ENCODE results near the gene SNHG17.
"Not testable (repeated sequence)": the region's sequence is repeated elsewhere in the genome, so short reads cannot be mapped to it uniquely, and the experiment has no call there.

Gene SNHG17

GRCh38 chr20:38421915-38422314 is 13.2 kb downstream of the SNHG17 start:
- no peak for DNase-seq (ENCODE audit: insufficient read length, low spot score)
- TF ChIP-seq PAX5 (IDR thresholded peaks at IDR 0.05; ENCODE audit: insufficient read depth, low read length, severe bottlenecking) (no peak), POLR2AphosphoS5 (IDR thresholded peaks at IDR 0.05; ENCODE audit: low read depth, low read length) (peak; percentile 66; the same call in 1 of the 2 replicates), POLR2A (IDR thresholded peaks at IDR 0.05; ENCODE audit: low read depth, low read length) (no peak; the same call in 1 of the 2 replicates), TAF1 (IDR thresholded peaks at IDR 0.05; ENCODE audit: low read depth, low read length) (no peak)
- no peak for FAIRE-seq

DNA sequence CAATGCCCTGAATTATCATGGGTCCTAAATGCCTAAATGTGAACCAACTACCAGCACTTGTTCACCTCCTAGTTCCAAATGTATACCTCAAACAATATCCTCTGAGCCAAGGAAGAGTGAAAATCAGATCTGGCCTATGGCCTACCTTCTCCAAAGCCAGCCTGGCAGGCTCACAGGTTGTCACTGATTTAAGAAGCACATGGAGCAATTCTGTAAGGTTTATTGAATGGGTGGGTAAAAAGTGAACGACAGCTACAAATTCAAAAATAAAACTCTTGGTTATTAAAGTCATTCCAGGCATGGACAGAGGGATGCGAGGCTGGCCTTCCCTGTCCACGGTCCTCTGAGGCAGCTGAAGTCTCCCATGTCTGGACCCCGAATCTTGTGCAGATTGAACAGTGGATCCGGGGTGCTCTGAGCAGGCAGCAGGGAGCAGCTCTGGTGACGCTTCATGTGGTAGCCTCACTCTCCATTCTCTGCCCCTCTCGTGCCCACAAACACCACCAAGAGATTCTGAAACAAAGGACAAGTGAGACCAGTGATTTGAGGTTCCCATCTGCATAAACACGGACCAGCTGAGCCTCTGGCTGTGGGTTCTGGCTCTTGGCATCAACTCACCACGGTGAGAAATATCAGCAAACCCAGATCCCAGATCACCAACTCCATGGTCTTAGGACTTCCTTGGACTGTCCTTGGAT is 14.6 kb downstream of the SNHG17 start:
- DNase-seq (ENCODE audit: insufficient read length, low spot score) (no peak), FAIRE-seq (no peak)
- no peak for TF ChIP-seq POLR2AphosphoS5 (IDR thresholded peaks at IDR 0.05; ENCODE audit: low read depth, low read length)
- TF ChIP-seq PAX5 (IDR thresholded peaks at IDR 0.05; ENCODE audit: insufficient read depth, low read length, severe bottlenecking), result no peak
- TF ChIP-seq POLR2A (IDR thresholded peaks at IDR 0.05; ENCODE audit: low read depth, low read length), result no peak
- no peak for TF ChIP-seq SPI1 (IDR thresholded peaks at IDR 0.05; ENCODE audit: low read depth, low read length)
- TF ChIP-seq TAF1 (IDR thresholded peaks at IDR 0.05; ENCODE audit: low read depth, low read length), result no peak
- no peak for TF ChIP-seq POU2F2 (IDR thresholded peaks at IDR 0.05; ENCODE audit: low read depth, low read length)

- DNase-seq (ENCODE audit: insufficient read length, low spot score), result no peak
- FAIRE-seq, result no peak
- TF ChIP-seq PAX5 (IDR thresholded peaks at IDR 0.05; ENCODE audit: insufficient read depth, low read length, severe bottlenecking) (no peak), POLR2AphosphoS5 (IDR thresholded peaks at IDR 0.05; ENCODE audit: low read depth, low read length) (peak; percentile 87), POLR2A (IDR thresholded peaks at IDR 0.05; ENCODE audit: low read depth, low read length) (peak; percentile 55)
These were observed 16.5 kb downstream of the SNHG17 start for GRCh38 chr20:38418509-38419204.

DNA sequence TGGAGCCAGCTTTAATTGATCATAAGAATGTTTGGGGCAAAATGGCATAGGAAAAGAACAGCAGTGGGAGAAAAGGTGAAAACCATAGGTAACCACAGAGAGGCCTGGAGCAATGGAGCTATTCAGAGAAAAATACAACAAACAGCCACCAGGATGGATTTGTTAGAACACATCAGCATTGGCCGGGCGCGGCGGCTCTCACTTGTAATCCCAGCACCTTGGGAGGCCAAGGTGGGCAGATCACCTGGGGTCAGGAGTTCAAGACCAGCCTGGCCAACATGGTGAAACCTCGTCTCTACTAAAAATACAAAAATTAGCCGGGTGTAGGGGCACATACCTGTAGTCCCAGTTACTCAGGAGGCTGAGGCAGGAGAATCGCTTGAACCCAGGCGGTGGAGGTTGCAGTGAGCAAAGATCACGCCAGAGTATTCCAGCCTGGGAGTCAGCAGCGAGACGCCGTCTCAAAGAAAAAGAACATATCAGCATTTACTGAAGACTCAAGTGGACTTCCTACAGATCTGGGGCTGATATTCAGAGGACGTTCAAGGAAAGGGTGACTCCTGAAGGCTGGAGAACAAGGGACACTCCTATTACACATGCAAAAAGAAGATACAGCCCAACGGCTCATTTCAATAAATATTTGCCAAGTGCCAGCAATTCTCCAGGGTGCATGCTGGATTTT is 20.2 kb downstream of the SNHG17 start:
- DNase-seq (ENCODE audit: insufficient read length, low spot score) (no peak), FAIRE-seq (no peak)
- TF ChIP-seq SPI1 (IDR thresholded peaks at IDR 0.05; ENCODE audit: low read depth, low read length) (no peak), TAF1 (IDR thresholded peaks at IDR 0.05; ENCODE audit: low read depth, low read length) (no peak), POU2F2 (IDR thresholded peaks at IDR 0.05; ENCODE audit: low read depth, low read length) (no peak), POLR2AphosphoS5 (IDR thresholded peaks at IDR 0.05; ENCODE audit: low read depth, low read length) (no peak), PAX5 (IDR thresholded peaks at IDR 0.05; ENCODE audit: insufficient read depth, low read length, severe bottlenecking) (no peak), POLR2A (IDR thresholded peaks at IDR 0.05; ENCODE audit: low read depth, low read length) (no peak)

- no peak for TF ChIP-seq PAX5 (IDR thresholded peaks at IDR 0.05; ENCODE audit: insufficient read depth, low read length, severe bottlenecking)
- no peak for TF ChIP-seq TAF1 (IDR thresholded peaks at IDR 0.05; ENCODE audit: low read depth, low read length)
- no peak for TF ChIP-seq POU2F2 (IDR thresholded peaks at IDR 0.05; ENCODE audit: low read depth, low read length)
- TF ChIP-seq POLR2A (IDR thresholded peaks at IDR 0.05; ENCODE audit: low read depth, low read length), result no peak
- no peak for TF ChIP-seq SPI1 (IDR thresholded peaks at IDR 0.05; ENCODE audit: low read depth, low read length)
- no peak for TF ChIP-seq POLR2AphosphoS5 (IDR thresholded peaks at IDR 0.05; ENCODE audit: low read depth, low read length)
- DNase-seq (ENCODE audit: insufficient read length, low spot score) (no peak), FAIRE-seq (no peak)
These were observed 22.1 kb downstream of the SNHG17 start for GRCh38 chr20:38412877-38413577.

- not testable (repeated sequence) for FAIRE-seq
These were observed 27.3 kb downstream of the SNHG17 start for GRCh38 chr20:38407822-38408221.

GRCh38 chr20:38407321-38407720 is 27.8 kb downstream of the SNHG17 start:
- DNase-seq (ENCODE audit: insufficient read length, low spot score), result no peak
- TF ChIP-seq POLR2AphosphoS5 (IDR thresholded peaks at IDR 0.05; ENCODE audit: low read depth, low read length), result no peak
- no peak for TF ChIP-seq SPI1 (IDR thresholded peaks at IDR 0.05; ENCODE audit: low read depth, low read length)
- TF ChIP-seq PAX5 (IDR thresholded peaks at IDR 0.05; ENCODE audit: insufficient read depth, low read length, severe bottlenecking), result no peak
- TF ChIP-seq POLR2A (IDR thresholded peaks at IDR 0.05; ENCODE audit: low read depth, low read length), result no peak
- no peak for TF ChIP-seq TAF1 (IDR thresholded peaks at IDR 0.05; ENCODE audit: low read depth, low read length)
- no peak for TF ChIP-seq POU2F2 (IDR thresholded peaks at IDR 0.05; ENCODE audit: low read depth, low read length)
- FAIRE-seq, result no peak

More at GRCh38 chr20:38407822-38408221, 27.3 kb downstream of the SNHG17 start:
- DNase-seq (ENCODE audit: insufficient read length, low spot score), result not testable (repeated sequence)

DNA sequence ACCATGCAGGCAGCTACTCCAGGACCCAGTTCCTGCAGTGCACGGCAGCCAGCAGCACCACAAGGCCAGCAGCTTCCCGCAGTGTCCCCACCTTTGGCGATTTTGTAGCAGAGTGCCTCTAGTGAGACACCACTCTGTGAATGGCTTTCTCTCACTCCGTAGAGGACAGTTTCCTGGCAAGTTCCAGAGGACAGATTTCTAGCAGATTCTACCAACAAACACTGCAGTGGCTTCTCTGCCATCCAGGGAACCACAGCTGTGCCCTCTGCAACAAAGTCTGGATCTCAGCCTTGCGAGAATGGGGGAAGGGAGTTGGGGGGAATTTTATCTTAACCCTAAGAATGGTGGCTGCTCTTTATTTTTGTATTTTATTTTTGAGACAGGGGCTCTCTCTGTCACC is 28.7 kb downstream of the SNHG17 start:
- DNase-seq (ENCODE audit: insufficient read length, low spot score), result no peak

GRCh38 chr20:38405132-38405531 is 30.0 kb downstream of the SNHG17 start:
- DNase-seq (ENCODE audit: insufficient read length, low spot score), result no peak
- no peak for FAIRE-seq
- TF ChIP-seq PAX5 (IDR thresholded peaks at IDR 0.05; ENCODE audit: insufficient read depth, low read length, severe bottlenecking) (no peak), POLR2AphosphoS5 (IDR thresholded peaks at IDR 0.05; ENCODE audit: low read depth, low read length) (no peak), SPI1 (IDR thresholded peaks at IDR 0.05; ENCODE audit: low read depth, low read length) (no peak), TAF1 (IDR thresholded peaks at IDR 0.05; ENCODE audit: low read depth, low read length) (no peak), POLR2A (IDR thresholded peaks at IDR 0.05; ENCODE audit: low read depth, low read length) (no peak), POU2F2 (IDR thresholded peaks at IDR 0.05; ENCODE audit: low read depth, low read length) (no peak)

More for the DNA sequence above, 28.7 kb downstream of the SNHG17 start:
- TF ChIP-seq POLR2AphosphoS5 (IDR thresholded peaks at IDR 0.05; ENCODE audit: low read depth, low read length) (no peak), PAX5 (IDR thresholded peaks at IDR 0.05; ENCODE audit: insufficient read depth, low read length, severe bottlenecking) (no peak), TAF1 (IDR thresholded peaks at IDR 0.05; ENCODE audit: low read depth, low read length) (no peak), POLR2A (IDR thresholded peaks at IDR 0.05; ENCODE audit: low read depth, low read length) (no peak), POU2F2 (IDR thresholded peaks at IDR 0.05; ENCODE audit: low read depth, low read length) (no peak), SPI1 (IDR thresholded peaks at IDR 0.05; ENCODE audit: low read depth, low read length) (no peak)
- FAIRE-seq, result no peak

Data from GM12891 (cell line).